Gastrocnemius medialis (tissue), 4 donors: ENCODE measurements around the gene TOMM34. TPM values are rescaled to one million over a fixed set of nuclear protein-coding genes. Genes with fewer than 3 reads are reported as not detected.

Source experiments
- ATAC-seq, 2 donors: fragments of 150-250 bp; one replicate each; pipeline ENCODE4 v1.9.1; 2016
- DNase-seq, 2 donors: peaks; one replicate each; pipeline ENCODE4 v3.0.0-alpha.2; 2019
- H3K27ac ChIP-seq, 4 donors: fragments of 200-600 bp; sonication (generic); 1 replicate in 1 of 4; 2 replicates in 3 of 4; pipeline ENCODE4 v1.5.1; 2016 to 2018; ENCODE audit warnings: mild to moderate bottlenecking in 2 of 4, moderate library complexity in 1 of 4
- H3K27me3 ChIP-seq, 3 donors: fragments of 200-600 bp; sonication (generic) in 2 of 3; 1 replicate in 1 of 3; 2 replicates in 2 of 3; pipeline versions ENCODE4 v1.5.1 to v1.6.0; 2016 to 2019; ENCODE audit warnings: mild to moderate bottlenecking in 1 of 3, moderate library complexity in 1 of 3
- H3K36me3 ChIP-seq, 2 donors: fragments of 200-600 bp; sonication (generic) in 1 of 2; one replicate each; pipeline ENCODE4 v1.5.1; 2017 to 2018
- H3K4me1 ChIP-seq, 2 donors: fragments of 200-600 bp; sonication (generic) in 1 of 2; one replicate each; pipeline ENCODE4 v1.5.1; 2016 to 2017; ENCODE audit warnings: mild to moderate bottlenecking in 2 of 2
- H3K4me3 ChIP-seq, 4 donors: fragments of 200-600 bp; sonication (generic) in 3 of 4; 1 replicate in 1 of 4; 2 replicates in 3 of 4; pipeline ENCODE4 v1.5.1; 2016 to 2019; ENCODE audit warnings: mild to moderate bottlenecking in 2 of 4
- H3K9me3 ChIP-seq, 3 donors: fragments of 200-600 bp; sonication (generic) in 2 of 3; 1 replicate in 1 of 3; 2 replicates in 2 of 3; pipeline ENCODE4 v1.5.1; 2016 to 2019
- POLR2A ChIP-seq, 2 donors: fragments of 450-650 bp; IDR thresholded peaks; one replicate each; pipeline ENCODE4 v1.6.1; 2017; ENCODE audit warnings: antibody characterized with exemption in 2 of 2, mild to moderate bottlenecking in 2 of 2, moderate library complexity in 2 of 2
- in situ Hi-C, 4 donors: fragments of 200-750 bp; cut with MboI; loops; one replicate each; pipeline versions ENCODE4 v1.15.0 to v1.8.0; 2017; ENCODE audit warnings: low sequenced_read_pairs in 4 of 4
- intact Hi-C: fragments of 100-400 bp; cut with DNase I; formaldehyde crosslinking; loops from one replicate; pipeline ENCODE4 v1.15.1; 2023; ENCODE audit warnings: low total_unique reads
- total RNA-seq, 4 donors: library from RNA; depleted of rRNA; stranded (reverse); fragments of >200 nt; gene quantifications; one replicate each; pipeline versions ENCODE4 v1.1.0 to v1.2.3, GENCODE V29; 2016
- TF ChIP-seq, protein P1 (sequence below), 5 experiments: fragments of 450-650 bp in 3 of 5; fragments of 200-600 bp in 2 of 5; sonication (generic) in 2 of 5; IDR thresholded peaks in 4 of 5; conservative IDR thresholded peaks in 1 of 5; 1 replicate in 4 of 5; 2 replicates in 1 of 5; pipeline ENCODE4 v1.5.1; 2016 to 2019; ENCODE audit warnings: antibody characterized with exemption in 5 of 5, mild to moderate bottlenecking in 3 of 5, moderate library complexity in 3 of 5

The TOMM34 gene
- total RNA-seq, 4 donors from 2014 or later: 9.8 to 19.2 (median 17.0) TPM

GRCh38 chr20:44966030-44966961 is 6.1 kb upstream of the TOMM34 start, which contains the start of gene STK4:
Gene STK4, plus strand, starts transcription at chr20:44966512. Its CDS starts 57 bp downstream, at chr20:44966569.
- intact Hi-C loops: loop anchor here (5.0 to 10.0 kb wide), 3 partner anchors 229 to 1436 kb away; partner anchors contain the start of gene IFT52
- H3K27ac ChIP-seq: peak within 1 kb of the TSS; percentile 88 to 91 (median 90)
- no peaks in the 10 kb centered on the region for H3K9me3 ChIP-seq
- DNase-seq: peak; percentile 71 to 88
- ATAC-seq: peak; percentile 93 to 96
- peak; percentile 71 to 78 for TF ChIP-seq POLR2A (IDR thresholded peaks at IDR 0.05)
- TF ChIP-seq, protein P1, sequence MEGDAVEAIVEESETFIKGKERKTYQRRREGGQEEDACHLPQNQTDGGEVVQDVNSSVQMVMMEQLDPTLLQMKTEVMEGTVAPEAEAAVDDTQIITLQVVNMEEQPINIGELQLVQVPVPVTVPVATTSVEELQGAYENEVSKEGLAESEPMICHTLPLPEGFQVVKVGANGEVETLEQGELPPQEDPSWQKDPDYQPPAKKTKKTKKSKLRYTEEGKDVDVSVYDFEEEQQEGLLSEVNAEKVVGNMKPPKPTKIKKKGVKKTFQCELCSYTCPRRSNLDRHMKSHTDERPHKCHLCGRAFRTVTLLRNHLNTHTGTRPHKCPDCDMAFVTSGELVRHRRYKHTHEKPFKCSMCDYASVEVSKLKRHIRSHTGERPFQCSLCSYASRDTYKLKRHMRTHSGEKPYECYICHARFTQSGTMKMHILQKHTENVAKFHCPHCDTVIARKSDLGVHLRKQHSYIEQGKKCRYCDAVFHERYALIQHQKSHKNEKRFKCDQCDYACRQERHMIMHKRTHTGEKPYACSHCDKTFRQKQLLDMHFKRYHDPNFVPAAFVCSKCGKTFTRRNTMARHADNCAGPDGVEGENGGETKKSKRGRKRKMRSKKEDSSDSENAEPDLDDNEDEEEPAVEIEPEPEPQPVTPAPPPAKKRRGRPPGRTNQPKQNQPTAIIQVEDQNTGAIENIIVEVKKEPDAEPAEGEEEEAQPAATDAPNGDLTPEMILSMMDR (IDR thresholded peaks at IDR 0.05 in 4 of 5, conservative IDR thresholded peaks at IDR 0.05 in 1 of 5): peak in 4 of 5 experiments; percentile 21 to 67 (median 54)
- in situ Hi-C loops: loop anchor here in 1 of 4 donors (25.0 kb wide), 1 partner anchor 96 kb away; no protein-coding TSS in a partner anchor
- H3K36me3 ChIP-seq: no peaks in the 10 kb centered on the region
- H3K27me3 ChIP-seq: no peaks in the 10 kb centered on the region
- peak within 1 kb of the TSS; percentile 73 to 100 (median 92) for H3K4me3 ChIP-seq
- H3K4me1 ChIP-seq: peaks cover 11 to 15% of the 10 kb centered on the region in 2 donors

DNA sequence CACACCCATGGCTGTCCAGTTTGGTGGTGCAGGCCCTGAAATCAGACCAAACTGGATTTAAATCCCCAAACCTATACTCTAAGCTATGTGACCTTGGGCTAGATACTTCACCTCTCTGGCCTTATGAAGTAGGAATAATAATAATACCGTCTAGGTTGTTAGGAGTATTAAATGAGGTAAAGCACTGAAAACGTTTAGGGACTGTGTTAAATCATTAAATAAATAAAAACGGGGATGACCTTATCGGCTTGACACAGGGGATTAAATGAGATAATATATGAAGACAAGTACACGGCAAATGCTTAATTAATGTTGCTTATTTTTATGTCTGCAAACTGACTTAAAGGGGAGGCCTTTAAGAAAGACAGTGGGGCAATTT is 5.4 kb upstream of the TOMM34 start:
- no peaks in the 10 kb centered on the region for H3K36me3 ChIP-seq
- in situ Hi-C loops: loop anchor here in 1 of 4 donors (25.0 kb wide), 1 partner anchor 97 kb away; no protein-coding TSS in a partner anchor
- intact Hi-C loops: loop anchor here (5.0 to 10.0 kb wide), 3 partner anchors 228 to 1437 kb away; partner anchors contain the start of gene IFT52
- TF ChIP-seq, protein P1 (IDR thresholded peaks at IDR 0.05 in 4 of 5, conservative IDR thresholded peaks at IDR 0.05 in 1 of 5): no peak
- TF ChIP-seq POLR2A (IDR thresholded peaks at IDR 0.05): no peak
- peak overlapping the region; percentile 88 to 91 (median 90) for H3K27ac ChIP-seq
- DNase-seq (no peak), ATAC-seq (no peak)
- H3K27me3 ChIP-seq: no peaks in the 10 kb centered on the region
- peaks cover 11 to 20% of the 10 kb centered on the region in 2 donors for H3K4me1 ChIP-seq
- no peaks in the 10 kb centered on the region for H3K9me3 ChIP-seq
- H3K4me3 ChIP-seq: peak overlapping the region; percentile 73 to 100 (median 92)

DNA sequence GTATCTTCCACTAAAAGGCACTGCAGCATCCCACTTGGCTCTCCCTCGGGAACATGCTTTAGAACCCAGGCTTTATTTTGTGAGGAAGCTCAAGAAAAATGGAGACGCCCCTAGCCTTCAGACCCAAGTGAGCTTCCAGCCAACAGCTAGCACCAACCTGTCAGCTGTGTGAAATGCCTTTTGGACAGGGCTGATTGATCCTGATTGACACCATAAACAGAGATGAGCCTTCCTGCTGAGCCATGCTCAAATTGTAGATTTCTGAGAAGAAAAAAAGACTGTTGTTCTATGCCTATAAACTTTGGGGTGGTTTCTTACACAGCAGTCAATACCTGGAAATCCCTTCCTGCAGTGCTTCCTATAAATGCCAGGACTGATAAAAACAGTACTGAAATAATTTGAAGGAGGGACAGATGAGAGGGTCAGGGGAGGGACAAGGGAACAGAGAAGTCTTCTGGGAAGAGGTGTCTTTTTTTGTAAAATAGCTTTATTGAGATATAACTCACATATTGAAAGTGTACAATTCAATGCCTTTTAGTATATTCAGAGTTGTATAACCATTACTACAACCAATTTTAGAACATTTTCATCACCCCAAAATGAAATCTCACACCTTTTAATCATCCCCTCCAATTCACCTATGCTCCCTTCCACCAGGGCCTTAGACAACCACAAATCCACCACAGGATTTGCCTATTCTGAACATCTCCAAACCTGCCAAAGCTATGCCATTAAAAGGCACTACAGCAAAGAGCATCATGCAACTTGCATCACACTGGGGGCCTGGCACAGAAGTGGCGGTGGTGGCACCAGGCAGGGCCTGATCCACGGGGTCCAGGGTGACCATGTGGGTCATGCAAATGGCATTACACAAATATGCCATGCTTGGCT is 3.4 kb upstream of the TOMM34 start:
- Histone ChIP-seq H3K4me3 (no peak overlapping the region), H3K27ac (no peak overlapping the region), H3K9me3 (no peaks in the 10 kb centered on the region), H3K36me3 (no peaks in the 10 kb centered on the region), H3K27me3 (no peaks in the 10 kb centered on the region), H3K4me1 (peaks cover 26 to 29% of the 10 kb centered on the region in 2 donors)
- in situ Hi-C loops: loop anchor here in 1 of 4 donors (25.0 kb wide), 1 partner anchor 99 kb away; no protein-coding TSS in a partner anchor
- ATAC-seq (no peak), DNase-seq (no peak)
- intact Hi-C loops: loop anchor here (5.0 to 10.0 kb wide), 2 partner anchors 751 to 1369 kb away; partner anchors contain the start of genes IFT52 and OSER1
- TF ChIP-seq, protein P1 (IDR thresholded peaks at IDR 0.05 in 4 of 5, conservative IDR thresholded peaks at IDR 0.05 in 1 of 5): no peak
- TF ChIP-seq POLR2A (IDR thresholded peaks at IDR 0.05): no peak

DNA sequence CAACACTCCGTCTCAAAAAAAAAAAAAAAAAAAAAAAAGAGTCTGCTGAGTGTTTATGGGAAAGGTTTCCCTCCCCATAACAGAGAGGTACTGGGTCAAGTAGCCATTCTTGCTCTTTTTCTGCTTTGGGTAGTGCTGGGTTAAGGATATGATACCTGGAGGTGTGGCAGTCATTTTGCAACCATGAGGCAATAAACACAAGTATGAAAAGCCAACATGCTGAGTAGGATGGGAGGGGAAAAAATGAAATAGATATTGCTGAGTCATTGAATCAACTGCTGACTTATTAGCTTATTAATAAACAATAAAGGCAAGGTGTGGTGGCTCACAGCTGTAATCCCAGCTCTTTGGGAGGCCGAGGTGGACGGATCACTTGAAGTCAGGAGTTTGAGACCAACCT is 2.3 kb upstream of the TOMM34 start:
- Histone ChIP-seq H3K36me3 (no peaks in the 10 kb centered on the region), H3K27ac (no peak overlapping the region), H3K9me3 (no peaks in the 10 kb centered on the region), H3K27me3 (no peaks in the 10 kb centered on the region), H3K4me1 (peaks cover 29% of the 10 kb centered on the region in 2 donors), H3K4me3 (no peak overlapping the region)
- intact Hi-C loops: loop anchor here (5.0 to 10.0 kb wide), 2 partner anchors 750 to 1368 kb away; partner anchors contain the start of genes IFT52 and OSER1
- DNase-seq: no peak
- no peak for ATAC-seq
- TF ChIP-seq, protein P1 (IDR thresholded peaks at IDR 0.05 in 4 of 5, conservative IDR thresholded peaks at IDR 0.05 in 1 of 5): no peak
- no peak for TF ChIP-seq POLR2A (IDR thresholded peaks at IDR 0.05)
- in situ Hi-C loops: loop anchor here in 1 of 4 donors (25.0 kb wide), 1 partner anchor 100 kb away; no protein-coding TSS in a partner anchor
